Epithelial cell of proximal tubule (primary cell): ENCODE data around the gene RAD51B. TPM values are rescaled to one million over a fixed set of nuclear protein-coding genes. Genes with fewer than 3 reads are reported as not detected.

ENCODE experiments used
- DNase-seq: peaks from one replicate; pipeline ENCODE4 v3.0.0-alpha.2; 2011; ENCODE audit warnings: low read depth
- H3K4me3 ChIP-seq: 2 replicates; pipeline ENCODE4 v1.5.1; 2011; ENCODE audit warnings: low read depth, mild to moderate bottlenecking, low read length
- total RNA-seq: library from RNA; depleted of rRNA; stranded (reverse); fragments of >200 nt; gene quantifications from 2 replicates; pipeline ENCODE4 v1.2.3, GENCODE V29; 2015
- TF ChIP-seq, protein P1 (sequence below): conservative IDR thresholded peaks from 2 replicates; pipeline ENCODE4 v1.5.1; 2012; ENCODE audit warnings: low read depth, mild to moderate bottlenecking, low read length

Gene RAD51B
- total RNA-seq, 1 donor from 2014 or later = 6.3 TPM

DNA sequence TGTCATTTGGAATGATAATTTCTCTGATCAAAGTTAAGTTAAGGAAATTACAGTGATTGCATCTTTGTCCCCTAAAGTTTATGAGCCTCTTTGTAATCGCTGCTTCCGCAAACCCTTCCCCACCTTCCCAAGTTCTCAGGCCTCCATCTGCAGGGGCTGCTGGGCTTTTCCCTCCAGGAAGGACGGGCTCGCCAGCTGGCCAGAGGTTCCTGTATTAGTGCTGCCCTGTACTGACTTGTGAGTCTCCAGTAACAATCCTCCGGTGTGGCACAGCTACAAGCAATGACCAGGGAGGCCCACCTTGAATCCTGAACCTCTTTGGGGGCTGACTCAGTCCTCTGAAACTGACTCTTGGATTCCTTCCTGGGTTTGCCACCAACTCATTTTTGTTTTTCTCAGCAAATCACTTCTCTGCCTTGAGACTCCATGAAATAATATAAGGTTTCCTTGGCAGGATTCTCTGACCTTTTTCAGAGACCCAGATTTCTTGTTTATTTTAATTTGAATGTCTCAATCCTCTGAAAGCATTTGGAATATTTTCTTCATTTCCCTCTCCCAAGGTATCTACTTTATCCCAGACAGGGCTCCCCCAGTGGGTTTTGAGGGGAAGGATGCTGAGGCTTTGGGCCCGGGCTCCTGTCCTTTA lies 574.7 kb downstream of the RAD51B start:
- no peak for DNase-seq
- no peak overlapping the region for H3K4me3 ChIP-seq
- TF ChIP-seq, protein P1, sequence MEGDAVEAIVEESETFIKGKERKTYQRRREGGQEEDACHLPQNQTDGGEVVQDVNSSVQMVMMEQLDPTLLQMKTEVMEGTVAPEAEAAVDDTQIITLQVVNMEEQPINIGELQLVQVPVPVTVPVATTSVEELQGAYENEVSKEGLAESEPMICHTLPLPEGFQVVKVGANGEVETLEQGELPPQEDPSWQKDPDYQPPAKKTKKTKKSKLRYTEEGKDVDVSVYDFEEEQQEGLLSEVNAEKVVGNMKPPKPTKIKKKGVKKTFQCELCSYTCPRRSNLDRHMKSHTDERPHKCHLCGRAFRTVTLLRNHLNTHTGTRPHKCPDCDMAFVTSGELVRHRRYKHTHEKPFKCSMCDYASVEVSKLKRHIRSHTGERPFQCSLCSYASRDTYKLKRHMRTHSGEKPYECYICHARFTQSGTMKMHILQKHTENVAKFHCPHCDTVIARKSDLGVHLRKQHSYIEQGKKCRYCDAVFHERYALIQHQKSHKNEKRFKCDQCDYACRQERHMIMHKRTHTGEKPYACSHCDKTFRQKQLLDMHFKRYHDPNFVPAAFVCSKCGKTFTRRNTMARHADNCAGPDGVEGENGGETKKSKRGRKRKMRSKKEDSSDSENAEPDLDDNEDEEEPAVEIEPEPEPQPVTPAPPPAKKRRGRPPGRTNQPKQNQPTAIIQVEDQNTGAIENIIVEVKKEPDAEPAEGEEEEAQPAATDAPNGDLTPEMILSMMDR = no peak

- H3K4me3 ChIP-seq = no peak overlapping the region
- no peak for DNase-seq
- TF ChIP-seq, protein P1 = no peak
These were observed 575.2 kb downstream of the RAD51B start for GRCh38 chr14:68394764-68395143.

DNA sequence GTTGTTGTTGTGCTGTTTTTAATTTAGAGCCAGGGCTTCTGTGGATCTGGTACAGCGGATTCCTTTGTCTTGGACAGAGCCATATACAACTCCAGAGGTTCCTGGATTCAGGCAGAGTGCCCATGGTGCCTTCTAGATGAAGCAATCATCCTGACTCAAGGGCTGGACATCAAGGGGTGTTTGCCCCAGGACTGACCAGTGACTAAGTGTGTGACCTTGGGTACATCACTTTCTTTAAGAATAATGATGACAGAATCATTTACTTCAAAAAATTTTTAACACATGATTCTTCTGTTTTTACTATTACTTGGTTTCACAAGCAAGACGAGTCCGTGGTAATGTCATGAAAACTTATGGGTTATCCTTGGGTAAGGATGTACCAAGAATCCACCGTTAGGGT lies 576.0 kb downstream of the RAD51B start:
- TF ChIP-seq, protein P1 = no peak
- DNase-seq = no peak
- H3K4me3 ChIP-seq = no peak overlapping the region

DNA sequence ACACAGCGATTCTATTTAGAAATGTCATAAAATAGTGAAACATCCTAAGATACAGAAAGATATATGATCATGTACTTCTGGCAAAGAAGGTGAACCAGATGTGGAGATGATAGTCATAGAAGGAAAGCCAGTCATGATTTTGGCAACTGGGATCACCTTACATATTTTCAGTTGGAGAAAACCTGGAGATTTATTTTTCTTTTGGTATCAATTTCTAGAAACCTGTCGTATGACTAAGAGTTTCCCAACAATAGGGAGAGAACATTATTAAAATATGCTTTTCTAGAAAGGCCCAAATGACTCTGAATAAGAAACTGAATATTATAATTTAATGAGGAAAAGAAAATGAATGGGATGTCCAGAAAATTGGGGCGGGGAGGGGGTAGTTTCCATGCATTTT lies 576.9 kb downstream of the RAD51B start:
- no peak for DNase-seq
- TF ChIP-seq, protein P1 = no peak
- H3K4me3 ChIP-seq = no peak overlapping the region

DNA sequence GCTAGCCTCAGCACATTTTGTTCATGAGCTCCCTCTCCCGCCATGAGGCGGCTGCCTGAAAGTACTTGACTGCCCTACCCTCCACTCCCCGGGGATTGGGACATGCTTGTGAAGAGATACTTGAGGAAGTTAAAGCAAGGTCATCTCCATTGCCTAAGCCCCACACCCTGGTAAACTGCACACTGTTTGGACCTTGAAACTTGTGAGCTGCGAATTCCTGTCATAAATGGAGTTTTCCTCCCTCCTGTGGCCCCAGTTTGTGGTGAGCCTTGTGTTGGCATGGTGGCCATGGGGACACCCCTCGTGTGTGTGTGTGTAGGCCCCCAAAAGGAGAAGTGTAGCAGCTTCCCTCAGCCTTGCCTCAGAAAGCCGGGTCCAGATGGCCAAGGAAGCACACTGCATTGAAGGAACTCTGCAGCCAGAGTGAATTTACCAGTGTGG lies 577.8 kb downstream of the RAD51B start:
- TF ChIP-seq, protein P1 = no peak
- no peak for DNase-seq

DNA sequence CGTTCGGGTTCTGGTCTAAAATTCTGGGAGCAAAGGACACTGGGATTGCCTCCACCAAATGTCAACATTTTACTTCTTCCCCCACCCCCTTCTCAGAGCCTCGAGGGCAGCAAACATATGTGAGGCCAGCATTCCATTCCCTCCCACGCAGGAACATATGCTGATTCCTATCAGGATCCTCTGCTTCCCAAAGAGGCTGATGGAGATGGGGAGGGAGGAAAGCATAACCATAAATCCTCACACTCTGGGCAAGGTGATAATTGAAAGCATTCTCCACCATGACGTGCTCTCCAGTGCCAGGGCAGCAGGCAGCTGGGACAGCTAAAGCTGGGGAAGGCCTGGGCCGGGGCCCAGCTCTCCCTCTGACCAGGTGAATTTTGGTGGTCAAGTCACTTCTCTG lies 578.2 kb downstream of the RAD51B start:
- no peak for DNase-seq
- TF ChIP-seq, protein P1 = no peak

More for the DNA sequence above, 577.8 kb downstream of the RAD51B start:
- no peak overlapping the region for H3K4me3 ChIP-seq

DNA sequence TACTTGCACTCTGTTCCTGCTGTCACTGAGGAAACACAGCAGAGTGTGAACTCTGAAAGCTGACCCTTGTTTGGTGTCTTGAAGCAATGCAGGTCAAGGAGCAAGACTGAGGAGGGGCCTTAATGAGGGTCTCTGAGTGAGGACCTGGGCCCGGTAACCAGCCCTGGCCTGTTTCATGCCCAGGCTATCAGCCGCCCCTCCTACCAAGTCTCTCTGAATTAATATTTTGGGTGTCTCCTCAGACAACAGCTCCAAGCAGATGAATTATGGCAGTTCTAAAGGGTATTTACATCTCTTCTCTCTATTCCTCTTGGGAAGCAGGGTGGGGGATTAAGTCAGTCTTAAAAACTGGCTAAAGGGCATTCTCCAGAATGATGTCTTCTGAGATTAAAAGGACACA lies 578.8 kb downstream of the RAD51B start:
- TF ChIP-seq, protein P1 = no peak
- DNase-seq = no peak
- no peak overlapping the region for H3K4me3 ChIP-seq

More for the DNA sequence above, 578.2 kb downstream of the RAD51B start:
- no peak overlapping the region for H3K4me3 ChIP-seq
